GM18502 (cell line): ENCODE data around the gene BUD23.
"Not testable (repeated sequence)": the region's sequence is repeated elsewhere in the genome, so short reads cannot be mapped to it uniquely, and the experiment has no call there.

Experiments
- ATAC-seq: cut with Tn5 transposase; IDR thresholded peaks from one replicate; pipeline ENCODE4 v1.9.1; 2021; ENCODE audit warnings: mild to moderate bottlenecking; ENCODE audit not compliant: unreplicated experiment, poor library complexity

BUD23 gene

GRCh38 chr7:73699370-73700068 lies 16.1 kb downstream of the BUD23 start:
- no peak for ATAC-seq

- no peak for ATAC-seq
Observed at GRCh38 chr7:73700069-73700423, 16.6 kb downstream of the BUD23 start.

- ATAC-seq: no peak
Observed at GRCh38 chr7:73700581-73701134, 17.3 kb downstream of the BUD23 start.

GRCh38 chr7:73701357-73701995 lies 18.1 kb downstream of the BUD23 start:
- no peak for ATAC-seq

GRCh38 chr7:73702226-73702625 lies 18.8 kb downstream of the BUD23 start:
- no peak for ATAC-seq

GRCh38 chr7:73702665-73703064 lies 19.3 kb downstream of the BUD23 start:
- ATAC-seq: no peak

GRCh38 chr7:73703225-73703624 lies 19.8 kb downstream of the BUD23 start:
- no peak for ATAC-seq

- no peak for ATAC-seq
Observed at GRCh38 chr7:73703757-73704639, 20.6 kb downstream of the BUD23 start.

- ATAC-seq: no peak
Observed at GRCh38 chr7:73704640-73705550, 21.5 kb downstream of the BUD23 start.

GRCh38 chr7:73705551-73705920 lies 22.1 kb downstream of the BUD23 start:
- no peak for ATAC-seq

GRCh38 chr7:73706126-73707044 lies 23.0 kb downstream of the BUD23 start:
- no peak for ATAC-seq

- ATAC-seq: no peak
Observed at GRCh38 chr7:73707045-73707631, 23.7 kb downstream of the BUD23 start.

- ATAC-seq: no peak
Observed at GRCh38 chr7:73708961-73709549, 25.7 kb downstream of the BUD23 start.

- ATAC-seq: no peak
Observed at GRCh38 chr7:73712773-73713172, 29.4 kb downstream of the BUD23 start.

GRCh38 chr7:73713319-73713718 lies 29.9 kb downstream of the BUD23 start:
- ATAC-seq: not testable (repeated sequence)

- no peak for ATAC-seq
Observed at GRCh38 chr7:73715648-73716317, 32.4 kb downstream of the BUD23 start.

- no peak for ATAC-seq
Observed at GRCh38 chr7:73716318-73716890, 33.0 kb downstream of the BUD23 start.
